Activated CD8-positive, alpha-beta T cell treated with anti-CD3 and anti-CD28 coated beads for 36 hours (primary cell): Measurements from ENCODE around the gene KCTD5. TPM values are rescaled to one million over a fixed set of nuclear protein-coding genes. Genes with fewer than 3 reads are reported as not detected.
"Not testable (repeated sequence)": the region's sequence is repeated elsewhere in the genome, so short reads cannot be mapped to it uniquely, and the experiment has no call there.

Experiments
- ATAC-seq: fragments of 200-7000 bp; cut with Tn5 transposase; one replicate; pipeline ENCODE4 v1.10.0; 2021; ENCODE audit warnings: mild to moderate bottlenecking, moderate library complexity
- CTCF ChIA-PET: fragments of 350-600 bp; sonication (Branson Sonifier 250); formaldehyde crosslinking; loops from one replicate; lab custom pipeline; 2021; ENCODE audit warnings: antibody characterized with exemption; lab: Charles Lee
- POLR2A ChIA-PET: fragments of 350-600 bp; sonication (Branson Sonifier 250); formaldehyde crosslinking; loops from one replicate; lab custom pipeline; 2021; ENCODE audit warnings: antibody characterized with exemption; lab: Charles Lee
- DNase-seq: peaks from one replicate; pipeline ENCODE4 v3.0.0-alpha.2; 2020
- H3K27ac Mint-ChIP-seq: one replicate; pipeline ENCODE4 v1.8.0; 2021; ENCODE audit warnings: mild to moderate bottlenecking, mixed read lengths
- H3K27me3 Mint-ChIP-seq: one replicate; pipeline ENCODE4 v1.8.0; 2021; ENCODE audit warnings: mixed read lengths
- H3K36me3 Mint-ChIP-seq: one replicate; pipeline ENCODE4 v1.8.0; 2021; ENCODE audit warnings: low read depth, mixed read lengths
- H3K4me1 Mint-ChIP-seq: one replicate; pipeline ENCODE4 v1.8.0; 2021; ENCODE audit warnings: low read depth, mixed read lengths
- H3K4me3 Mint-ChIP-seq: one replicate; pipeline ENCODE4 v1.8.0; 2021; ENCODE audit warnings: mild to moderate bottlenecking, moderate library complexity, mixed read lengths
- H3K9me3 Mint-ChIP-seq: one replicate; pipeline ENCODE4 v1.8.0; 2021; ENCODE audit warnings: mixed read lengths
- CTCF ChIP-seq: fragments of 200-600 bp; IDR thresholded peaks from one replicate; pipeline ENCODE4 v1.8.0; 2022; ENCODE audit warnings: antibody characterized with exemption, mild to moderate bottlenecking
- intact Hi-C: fragments of 100-400 bp; cut with micrococcal nuclease; formaldehyde crosslinking; loops from one replicate; pipeline ENCODE4 v1.10.0; 2022
- total RNA-seq, 2 experiments: library from RNA; stranded (reverse); gene quantifications; one replicate each; pipeline ENCODE4 v1.2.3, GENCODE V29; 2021

Gene KCTD5
- total RNA-seq, 2 experiments from 2014 or later: 26.0 to 27.3 TPM

- ATAC-seq (no peak), DNase-seq (no peak)
- intact Hi-C loops: no loop called here
- Mint-ChIP-seq H3K4me3 (peak overlapping the region; percentile 48), H3K27ac (peak overlapping the region; percentile 95), H3K9me3 (no peaks in the 10 kb centered on the region), H3K27me3 (no peaks in the 10 kb centered on the region), H3K4me1 (peaks cover 47% of the 10 kb centered on the region), H3K36me3 (peaks cover 52% of the 10 kb centered on the region)
- no peak for TF ChIP-seq CTCF
- CTCF ChIA-PET: interaction anchor here (1.5 kb wide), 1 partner anchor 8 kb away, joined by 7 read pairs; no protein-coding TSS in a partner anchor
- POLR2A ChIA-PET: interaction anchor here (0.6 to 2.8 kb wide), 5 partner anchors 9 to 144 kb away, joined by 3 to 12 read pairs (median 4); partner anchors contain the start of genes AMDHD2 and KCTD5
These were observed 17.7 kb upstream of the KCTD5 start for GRCh38 chr16:2664574-2664982.

GRCh38 chr16:2666671-2667070 lies 15.7 kb upstream of the KCTD5 start:
- intact Hi-C loops, POLR2A ChIA-PET, H3K9me3 Mint-ChIP-seq, H3K27ac Mint-ChIP-seq, CTCF ChIA-PET, ATAC-seq, H3K27me3 Mint-ChIP-seq, DNase-seq, H3K4me3 Mint-ChIP-seq: not testable (repeated sequence)
- peaks cover 61% of the 10 kb centered on the region for H3K36me3 Mint-ChIP-seq
- H3K4me1 Mint-ChIP-seq: peaks cover 52% of the 10 kb centered on the region

- DNase-seq, intact Hi-C loops, H3K27me3 Mint-ChIP-seq, H3K9me3 Mint-ChIP-seq, ATAC-seq: not testable (repeated sequence)
- POLR2A ChIA-PET: interaction anchor here (0.8 kb wide), 1 partner anchor 289 kb away, joined by 3 read pairs; no protein-coding TSS in a partner anchor
- peak overlapping the region; percentile 55 for H3K4me3 Mint-ChIP-seq
- H3K27ac Mint-ChIP-seq: peak overlapping the region; percentile 68
- H3K4me1 Mint-ChIP-seq: peaks cover 43% of the 10 kb centered on the region
- peaks cover 43% of the 10 kb centered on the region for H3K36me3 Mint-ChIP-seq
- CTCF ChIA-PET: interaction anchor here (1.1 kb wide), 1 partner anchor 13 kb away, joined by 3 read pairs; no protein-coding TSS in a partner anchor
These were observed 12.7 kb upstream of the KCTD5 start for GRCh38 chr16:2669587-2669986.

- peak; percentile 79 for TF ChIP-seq CTCF
- POLR2A ChIA-PET: interaction anchor here (0.8 kb wide), 1 partner anchor 289 kb away, joined by 3 read pairs; no protein-coding TSS in a partner anchor
- CTCF ChIA-PET: interaction anchor here (1.1 kb wide), 1 partner anchor 13 kb away, joined by 3 read pairs; no protein-coding TSS in a partner anchor
- H3K27me3 Mint-ChIP-seq, intact Hi-C loops, H3K9me3 Mint-ChIP-seq, ATAC-seq: not testable (repeated sequence)
- H3K27ac Mint-ChIP-seq: peak overlapping the region; percentile 68
- peaks cover 40% of the 10 kb centered on the region for H3K4me1 Mint-ChIP-seq
- peak; percentile 86 for DNase-seq
- peak overlapping the region; percentile 55 for H3K4me3 Mint-ChIP-seq
- peaks cover 40% of the 10 kb centered on the region for H3K36me3 Mint-ChIP-seq
These were observed 12.3 kb upstream of the KCTD5 start for GRCh38 chr16:2670017-2670416.

- Mint-ChIP-seq H3K4me1 (peaks cover 35% of the 10 kb centered on the region), H3K4me3 (peak overlapping the region; percentile 84), H3K36me3 (peaks cover 32% of the 10 kb centered on the region)
- intact Hi-C loops, POLR2A ChIA-PET, CTCF ChIA-PET, H3K27ac Mint-ChIP-seq, H3K27me3 Mint-ChIP-seq, ATAC-seq, H3K9me3 Mint-ChIP-seq: not testable (repeated sequence)
- peak; percentile 58 for DNase-seq
- TF ChIP-seq CTCF: peak; percentile 63
These were observed 11.1 kb upstream of the KCTD5 start for GRCh38 chr16:2671193-2671592.

- Mint-ChIP-seq H3K4me1 (peaks cover 35% of the 10 kb centered on the region), H3K9me3 (no peaks in the 10 kb centered on the region), H3K4me3 (peak overlapping the region; percentile 84), H3K36me3 (peaks cover 28% of the 10 kb centered on the region), H3K27ac (no peak overlapping the region), H3K27me3 (no peaks in the 10 kb centered on the region)
- ATAC-seq (no peak), DNase-seq (no peak)
- POLR2A ChIA-PET: no interaction called here
- CTCF ChIA-PET: interaction anchor here (2.0 kb wide), 1 partner anchor 7 kb away, joined by 7 read pairs; no protein-coding TSS in a partner anchor
- no peak for TF ChIP-seq CTCF
- intact Hi-C loops: no loop called here
These were observed 10.6 kb upstream of the KCTD5 start for GRCh38 chr16:2671741-2672140.
